Caco-2 (cell line): ENCODE measurements around the gene WASF3. TPM values are rescaled to one million over a fixed set of nuclear protein-coding genes. Genes with fewer than 3 reads are reported as not detected.

ENCODE experiments used
- BruUV-seq: library from RNA; stranded (reverse); fragments of 400-500 nt; replicated peaks from 2 replicates; lab custom pipeline; 2021; lab: Mats Ljungman, UMichigan
- CTCF ChIA-PET: fragments of 300-600 bp; sonication (Branson Sonifier 250); formaldehyde crosslinking; loops from one replicate; lab custom pipeline; 2022; ENCODE audit warnings: antibody characterized with exemption; lab: Charles Lee
- POLR2A ChIA-PET: fragments of 300-600 bp; sonication (Branson Sonifier 250); formaldehyde crosslinking; loops from one replicate; lab custom pipeline; 2022; ENCODE audit warnings: antibody characterized with exemption; lab: Charles Lee
- DNase-seq, 2 experiments: peaks; one replicate each; pipeline versions ENCODE4 v3.0.0 to v3.0.0-alpha.2; 2020 to 2022
- H3K27me3 ChIP-seq: replicated peaks from 2 replicates; pipeline ENCODE4 v1.6.0; 2011; ENCODE audit warnings: low read length; ENCODE audit not compliant: control insufficient read depth, insufficient read depth
- H3K36me3 ChIP-seq: 2 replicates; pipeline ENCODE4 v1.5.1; 2011; ENCODE audit warnings: low read length; ENCODE audit not compliant: control insufficient read depth, insufficient read depth
- H3K4me1 ChIP-seq: fragments of 250-450 bp; sonication (Bioruptor Pico); 2 replicates; pipeline ENCODE4 v1.5.1; 2020; ENCODE audit warnings: mild to moderate bottlenecking
- H3K4me3 ChIP-seq: 2 replicates; pipeline ENCODE4 v1.5.1; 2011; ENCODE audit warnings: low read depth, mild to moderate bottlenecking, control low read depth, low read length
- H3K9me3 ChIP-seq: fragments of 250-450 bp; sonication (Bioruptor Pico); 2 replicates; pipeline ENCODE4 v1.5.1; 2020; ENCODE audit warnings: mild to moderate bottlenecking, moderate library complexity
- H3K27ac Mint-ChIP-seq: one replicate; pipeline ENCODE4 v1.8.0; 2022; ENCODE audit warnings: mixed read lengths; ENCODE audit not compliant: unreplicated experiment
- H3K27me3 Mint-ChIP-seq: one replicate; pipeline ENCODE4 v1.8.0; 2022; ENCODE audit warnings: mixed read lengths; ENCODE audit not compliant: insufficient read depth, unreplicated experiment
- H3K36me3 Mint-ChIP-seq: one replicate; pipeline ENCODE4 v1.8.0; 2022; ENCODE audit warnings: mild to moderate bottlenecking, mixed read lengths; ENCODE audit not compliant: insufficient read depth, unreplicated experiment
- H3K4me1 Mint-ChIP-seq: one replicate; pipeline ENCODE4 v1.8.0; 2022; ENCODE audit warnings: low read depth, mixed read lengths; ENCODE audit not compliant: unreplicated experiment
- H3K4me3 Mint-ChIP-seq: one replicate; pipeline ENCODE4 v1.8.0; 2022; ENCODE audit warnings: mild to moderate bottlenecking, moderate library complexity, mixed read lengths; ENCODE audit not compliant: unreplicated experiment
- H3K9me3 Mint-ChIP-seq: one replicate; pipeline ENCODE4 v1.8.0; 2022; ENCODE audit warnings: mixed read lengths; ENCODE audit not compliant: unreplicated experiment
- CTCF ChIP-seq, 2 experiments: fragments of 200-600 bp in 1 of 2; IDR thresholded peaks; 1 replicate in 1 of 2; 2 replicates in 1 of 2; pipeline versions ENCODE4 v1.5.1 to v1.8.0; 2011 to 2022; ENCODE audit warnings: antibody characterized with exemption in 1 of 2, control low read depth in 1 of 2, inconsistent platforms in 1 of 2, low read depth in 1 of 2, low read length in 1 of 2, mild to moderate bottlenecking in 1 of 2, moderate library complexity in 1 of 2; ENCODE audit not compliant: insufficient read depth in 1 of 2, severe bottlenecking in 1 of 2, unreplicated experiment in 1 of 2
- intact Hi-C: fragments of 100-400 bp; cut with micrococcal nuclease; formaldehyde crosslinking; loops from one replicate; pipeline ENCODE4 v1.10.0; 2022; ENCODE audit not compliant: unreplicated experiment
- total RNA-seq: library from RNA; stranded (reverse); gene quantifications from 2 replicates; pipeline ENCODE4 v1.2.3, GENCODE V29; 2022

WASF3 gene
- total RNA-seq, 1 experiment from 2014 or later: not detected

DNA sequence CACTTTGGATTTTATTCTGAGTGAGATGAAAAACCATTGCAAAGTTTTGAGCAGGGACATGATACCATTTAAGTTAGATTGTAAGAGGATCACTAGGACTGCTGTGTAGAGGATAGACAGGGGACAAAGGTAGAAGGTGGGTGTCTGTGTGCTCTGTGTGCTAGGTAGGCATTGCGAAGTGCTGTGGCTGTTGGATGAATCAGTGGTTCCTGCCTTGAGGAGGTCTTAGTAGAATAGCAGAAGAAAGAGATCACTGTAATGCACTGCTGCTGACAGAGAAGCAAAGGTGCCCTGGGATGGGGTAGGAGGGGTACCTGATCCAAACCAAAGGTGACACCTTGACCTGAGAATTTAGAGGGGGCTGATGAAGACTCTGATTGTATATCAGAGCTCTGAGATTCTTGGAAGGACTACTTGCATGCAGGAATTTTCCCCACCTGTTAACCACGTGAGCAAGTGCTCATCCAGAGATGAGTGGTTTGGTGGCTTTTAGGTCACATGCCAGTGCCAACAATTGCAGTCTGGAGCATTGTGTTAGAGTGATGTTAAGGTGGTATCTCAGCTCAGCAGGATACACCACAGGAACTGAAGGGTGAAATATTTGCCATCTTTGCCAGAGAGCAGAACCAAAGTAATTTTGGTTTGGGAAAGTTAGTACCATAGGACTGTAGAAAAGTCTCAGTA is 10.8 kb downstream of the WASF3 start:
- intact Hi-C loops: no loop called here
- H3K4me1 Mint-ChIP-seq: no peaks in the 10 kb centered on the region
- TF ChIP-seq CTCF (IDR thresholded peaks at IDR 0.05; ENCODE audit: insufficient read depth in 1 of 2, low read depth in 1 of 2, low read length in 1 of 2, severe bottlenecking in 1 of 2, unreplicated experiment in 1 of 2): no peak
- no peaks in the 10 kb centered on the region for H3K9me3 Mint-ChIP-seq
- no peak overlapping the region for H3K4me3 Mint-ChIP-seq
- BruUV-seq: no TSS peak
- ChIA-PET CTCF (no interaction called here), POLR2A (no interaction called here)
- no peak overlapping the region for H3K27ac Mint-ChIP-seq
- no peak overlapping the region for H3K4me3 ChIP-seq
- no peaks in the 10 kb centered on the region; the same call in 1 of the 2 replicates for H3K27me3 ChIP-seq
- no peaks in the 10 kb centered on the region for H3K9me3 ChIP-seq
- DNase-seq: no peak
- H3K27me3 Mint-ChIP-seq: peaks cover 19% of the 10 kb centered on the region
- no peaks in the 10 kb centered on the region for H3K36me3 Mint-ChIP-seq
- no peaks in the 10 kb centered on the region for H3K4me1 ChIP-seq
- no peaks in the 10 kb centered on the region for H3K36me3 ChIP-seq

GRCh38 chr13:26571518-26571917 is 14.0 kb downstream of the WASF3 start:
- no peaks in the 10 kb centered on the region for H3K4me1 ChIP-seq
- H3K27ac Mint-ChIP-seq: no peak overlapping the region
- H3K36me3 Mint-ChIP-seq: no peaks in the 10 kb centered on the region
- no peaks in the 10 kb centered on the region; the same call in 1 of the 2 replicates for H3K27me3 ChIP-seq
- TF ChIP-seq CTCF (IDR thresholded peaks at IDR 0.05; ENCODE audit: insufficient read depth in 1 of 2, low read depth in 1 of 2, low read length in 1 of 2, severe bottlenecking in 1 of 2, unreplicated experiment in 1 of 2): no peak
- CTCF ChIA-PET: no interaction called here
- DNase-seq: no peak
- no TSS peak for BruUV-seq
- intact Hi-C loops: no loop called here
- H3K4me3 Mint-ChIP-seq: no peak overlapping the region
- POLR2A ChIA-PET: no interaction called here
- H3K9me3 Mint-ChIP-seq: no peaks in the 10 kb centered on the region
- no peak overlapping the region for H3K4me3 ChIP-seq
- H3K9me3 ChIP-seq: no peaks in the 10 kb centered on the region
- H3K36me3 ChIP-seq: no peaks in the 10 kb centered on the region
- H3K27me3 Mint-ChIP-seq: peaks cover 27% of the 10 kb centered on the region
- no peaks in the 10 kb centered on the region for H3K4me1 Mint-ChIP-seq

GRCh38 chr13:26575244-26575643 is 17.8 kb downstream of the WASF3 start:
- Histone ChIP-seq H3K9me3 (0 out of 2 replicates have a peak, but pooled peaks cover 5% of the 10 kb centered on the region), H3K4me1 (no peaks in the 10 kb centered on the region), H3K4me3 (no peak overlapping the region), H3K36me3 (no peaks in the 10 kb centered on the region), H3K27me3 (no peaks in the 10 kb centered on the region)
- no TSS peak for BruUV-seq
- DNase-seq: no peak
- intact Hi-C loops: no loop called here
- Mint-ChIP-seq H3K36me3 (no peaks in the 10 kb centered on the region), H3K27me3 (peaks cover 13% of the 10 kb centered on the region), H3K4me3 (no peak overlapping the region), H3K4me1 (no peaks in the 10 kb centered on the region), H3K9me3 (no peaks in the 10 kb centered on the region), H3K27ac (no peak overlapping the region)
- ChIA-PET POLR2A (no interaction called here), CTCF (no interaction called here)
- TF ChIP-seq CTCF (IDR thresholded peaks at IDR 0.05; ENCODE audit: insufficient read depth in 1 of 2, low read depth in 1 of 2, low read length in 1 of 2, severe bottlenecking in 1 of 2, unreplicated experiment in 1 of 2): no peak
